Measurements from ENCODE around the gene ATXN2.

GRCh38 chr12:111424793-111425251 is 174.3 kb downstream of the ATXN2 start:
- peak; percentile 20; the same call in 1 of the 2 replicates for TF ChIP-seq CTCF (conservative IDR thresholded peaks at IDR 0.05; ENCODE audit: low read depth, low read length)
- TF ChIP-seq MAFK (IDR thresholded peaks at IDR 0.05; ENCODE audit: low read depth, low read length) = no peak
- TF ChIP-seq POLR2A (IDR thresholded peaks at IDR 0.05; ENCODE audit: low read depth, low read length) = no peak
- no peak for TF ChIP-seq SMC3 (IDR thresholded peaks at IDR 0.05; ENCODE audit: low read depth, low read length)
- TF ChIP-seq FOS (IDR thresholded peaks at IDR 0.05; ENCODE audit: low read depth, low read length) = no peak
- TF ChIP-seq MXI1 (IDR thresholded peaks at IDR 0.05; ENCODE audit: borderline replicate concordance, low read depth, low read length) = no peak
- no peak for TF ChIP-seq BHLHE40 (IDR thresholded peaks at IDR 0.05; ENCODE audit: low read depth, low read length)
- TF ChIP-seq RAD21 (IDR thresholded peaks at IDR 0.05; ENCODE audit: low read length) = no peak
- TF ChIP-seq MAZ (IDR thresholded peaks at IDR 0.05; ENCODE audit: borderline replicate concordance, low read depth, low read length) = no peak
- no peak for TF ChIP-seq NFE2L2 (IDR thresholded peaks at IDR 0.05; ENCODE audit: low read depth, low read length)
- no peak for TF ChIP-seq ELK1 (IDR thresholded peaks at IDR 0.05; ENCODE audit: borderline replicate concordance, low read depth, low read length)
